Right hindlimb (tissue), 1 donor: ENCODE measurements around the gene ASB1.

Experiments
- DNase-seq: peaks from one replicate; pipeline ENCODE4 v3.0.0-alpha.2; 2018

The ASB1 gene

GRCh38 chr2:238473014-238473413 is 46.3 kb downstream of the ASB1 start:
- DNase-seq, result no peak

- DNase-seq, result no peak
Measured at GRCh38 chr2:238473523-238473922, 46.8 kb downstream of the ASB1 start.

GRCh38 chr2:238475034-238475433 is 48.3 kb downstream of the ASB1 start:
- DNase-seq, result no peak

- no peak for DNase-seq
Measured at GRCh38 chr2:238475566-238475965, 48.8 kb downstream of the ASB1 start.

GRCh38 chr2:238476258-238476657 is 49.5 kb downstream of the ASB1 start:
- no peak for DNase-seq

GRCh38 chr2:238478216-238478615 is 51.5 kb downstream of the ASB1 start:
- DNase-seq, result no peak

GRCh38 chr2:238479847-238480246 is 53.1 kb downstream of the ASB1 start:
- DNase-seq, result no peak

- DNase-seq, result no peak
Measured at GRCh38 chr2:238483021-238483420, 56.3 kb downstream of the ASB1 start.

GRCh38 chr2:238483656-238484055 is 56.9 kb downstream of the ASB1 start:
- DNase-seq, result no peak

- no peak for DNase-seq
Measured at GRCh38 chr2:238484522-238485452, 58.1 kb downstream of the ASB1 start.

- DNase-seq, result no peak
Measured at GRCh38 chr2:238486123-238486848, 59.6 kb downstream of the ASB1 start.

GRCh38 chr2:238487134-238487533 is 60.4 kb downstream of the ASB1 start:
- no peak for DNase-seq

- DNase-seq, result no peak
Measured at GRCh38 chr2:238487652-238488346, 61.1 kb downstream of the ASB1 start.

GRCh38 chr2:238488347-238488826 is 61.7 kb downstream of the ASB1 start:
- no peak for DNase-seq

GRCh38 chr2:238489431-238489830 is 62.7 kb downstream of the ASB1 start:
- no peak for DNase-seq

GRCh38 chr2:238489896-238490295 is 63.2 kb downstream of the ASB1 start:
- no peak for DNase-seq

GRCh38 chr2:238492840-238493239 is 66.1 kb downstream of the ASB1 start:
- no peak for DNase-seq

GRCh38 chr2:238493411-238493810 is 66.7 kb downstream of the ASB1 start:
- no peak for DNase-seq

- no peak for DNase-seq
Measured at GRCh38 chr2:238493880-238494572, 67.3 kb downstream of the ASB1 start.

- DNase-seq, result no peak
Measured at GRCh38 chr2:238494573-238494961, 67.8 kb downstream of the ASB1 start.

GRCh38 chr2:238495422-238495821 is 68.7 kb downstream of the ASB1 start:
- no peak for DNase-seq

- no peak for DNase-seq
Measured at GRCh38 chr2:238496756-238497609, 70.3 kb downstream of the ASB1 start.
